AG04449 (cell line): ENCODE measurements around the gene SSTR3.

Experiments
- CTCF ChIA-PET: fragments of 350-600 bp; formaldehyde crosslinking; extraction: SDS; loops from one replicate; lab custom pipeline; 2021; ENCODE audit warnings: antibody characterized with exemption; lab: Yijun Ruan, JAX
- POLR2A ChIA-PET: fragments of 400-600, 350-600 bp; formaldehyde crosslinking; extraction: SDS; loops from one replicate; lab custom pipeline; 2020; ENCODE audit warnings: antibody characterized with exemption, inconsistent platforms; lab: Yijun Ruan, JAX
- DNase-seq: peaks from one replicate; pipeline ENCODE4 v3.0.0-alpha.2; 2010; ENCODE audit warnings: low read depth, low spot score
- H3K4me3 ChIP-seq: 2 replicates; pipeline ENCODE4 v1.5.1; 2011; ENCODE audit warnings: low read depth, mild to moderate bottlenecking, control low read depth, low read length
- TF ChIP-seq, protein P1 (sequence below): IDR thresholded peaks from one replicate; pipeline ENCODE4 v1.5.1; 2011; ENCODE audit warnings: mild to moderate bottlenecking, moderate library complexity, low read length, control low read depth, inconsistent platforms; ENCODE audit not compliant: insufficient read depth; ENCODE audit errors: missing control alignments

The SSTR3 gene

DNA sequence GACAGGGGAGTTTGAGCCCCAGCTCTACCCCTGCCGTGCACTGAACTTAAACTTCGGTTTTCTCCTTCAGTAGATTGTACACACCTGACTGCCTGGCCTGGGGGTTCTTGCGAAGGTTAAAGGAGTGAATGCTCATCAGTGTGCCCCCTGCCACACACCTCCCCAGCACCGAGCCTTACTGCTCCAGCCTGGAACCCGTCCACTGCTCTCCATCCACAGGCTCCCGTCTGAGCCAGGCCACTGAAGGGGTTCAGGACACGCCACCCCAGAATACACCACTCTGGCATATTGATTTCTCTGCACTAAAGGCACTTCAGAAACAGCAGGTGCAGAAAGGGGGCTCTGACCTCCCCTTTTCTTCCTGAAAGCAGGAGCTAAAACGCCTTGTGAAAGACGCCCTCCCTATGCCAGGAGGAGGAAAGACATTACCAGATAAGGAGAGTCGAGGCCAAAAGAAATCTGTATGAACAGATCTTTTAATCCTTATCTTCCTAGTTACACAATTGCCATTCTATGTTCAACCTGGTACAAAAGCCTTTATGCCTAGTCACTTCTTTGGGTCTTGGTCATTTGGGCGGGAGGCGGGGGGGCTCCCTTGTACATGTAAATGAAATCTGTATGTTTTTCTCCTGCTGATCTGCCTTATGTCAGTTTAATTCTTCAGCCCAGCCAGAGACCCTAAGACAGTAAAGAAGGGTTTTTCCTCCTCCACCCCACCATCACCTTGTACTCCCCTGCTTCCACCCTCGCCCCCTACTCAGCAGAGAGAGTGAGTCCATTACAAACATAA is 1.9 kb upstream of the SSTR3 start:
- ChIA-PET POLR2A (no interaction called here), CTCF (interaction anchor here (6.8 kb wide), 1 partner anchor 14 kb away, joined by 61 read pairs; no protein-coding TSS in a partner anchor)
- H3K4me3 ChIP-seq = no peak overlapping the region
- TF ChIP-seq, protein P1, sequence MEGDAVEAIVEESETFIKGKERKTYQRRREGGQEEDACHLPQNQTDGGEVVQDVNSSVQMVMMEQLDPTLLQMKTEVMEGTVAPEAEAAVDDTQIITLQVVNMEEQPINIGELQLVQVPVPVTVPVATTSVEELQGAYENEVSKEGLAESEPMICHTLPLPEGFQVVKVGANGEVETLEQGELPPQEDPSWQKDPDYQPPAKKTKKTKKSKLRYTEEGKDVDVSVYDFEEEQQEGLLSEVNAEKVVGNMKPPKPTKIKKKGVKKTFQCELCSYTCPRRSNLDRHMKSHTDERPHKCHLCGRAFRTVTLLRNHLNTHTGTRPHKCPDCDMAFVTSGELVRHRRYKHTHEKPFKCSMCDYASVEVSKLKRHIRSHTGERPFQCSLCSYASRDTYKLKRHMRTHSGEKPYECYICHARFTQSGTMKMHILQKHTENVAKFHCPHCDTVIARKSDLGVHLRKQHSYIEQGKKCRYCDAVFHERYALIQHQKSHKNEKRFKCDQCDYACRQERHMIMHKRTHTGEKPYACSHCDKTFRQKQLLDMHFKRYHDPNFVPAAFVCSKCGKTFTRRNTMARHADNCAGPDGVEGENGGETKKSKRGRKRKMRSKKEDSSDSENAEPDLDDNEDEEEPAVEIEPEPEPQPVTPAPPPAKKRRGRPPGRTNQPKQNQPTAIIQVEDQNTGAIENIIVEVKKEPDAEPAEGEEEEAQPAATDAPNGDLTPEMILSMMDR = no peak
- DNase-seq = no peak

DNA sequence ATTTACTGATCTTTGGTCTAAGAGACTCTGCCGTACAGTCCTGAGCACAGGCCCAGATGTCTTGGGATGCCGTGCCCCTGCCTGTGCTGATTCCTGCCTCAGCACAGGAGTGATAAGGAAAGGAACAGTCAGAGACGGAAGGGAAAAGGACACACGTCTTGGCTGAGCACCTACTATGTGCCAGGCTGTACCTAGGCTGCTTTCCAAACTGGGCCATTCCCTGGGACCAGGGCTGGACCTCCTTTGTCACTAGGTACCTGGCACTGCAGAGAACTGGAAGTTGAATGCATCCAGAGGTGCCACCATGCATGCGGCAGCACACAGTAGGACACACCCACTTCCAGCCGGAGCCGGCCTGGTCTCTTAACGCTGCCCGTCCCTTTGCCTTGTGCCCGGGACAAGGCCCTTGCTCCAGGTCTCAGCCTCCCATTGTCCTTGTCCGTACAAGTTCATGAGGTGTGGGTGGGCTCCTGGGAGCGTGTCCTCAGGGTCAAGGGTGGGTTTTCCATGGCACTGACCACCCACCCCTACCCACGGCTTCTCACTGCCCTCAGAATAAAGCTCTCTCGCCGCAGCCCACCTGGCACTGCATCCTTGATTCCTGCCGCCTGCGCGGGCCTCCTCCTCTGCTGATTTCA is 1.1 kb upstream of the SSTR3 start:
- ChIA-PET CTCF (interaction anchor here (6.8 kb wide), 1 partner anchor 13 kb away, joined by 61 read pairs; no protein-coding TSS in a partner anchor), POLR2A (no interaction called here)
- DNase-seq = no peak
- H3K4me3 ChIP-seq = no peak overlapping the region
- TF ChIP-seq, protein P1 = no peak

- H3K4me3 ChIP-seq = no peak overlapping the region
- no peak for DNase-seq
- CTCF ChIA-PET = interaction anchor here (6.8 kb wide), 1 partner anchor 12 kb away, joined by 61 read pairs; no protein-coding TSS in a partner anchor
- POLR2A ChIA-PET = no interaction called here
- TF ChIP-seq, protein P1 = no peak
Measured at GRCh38 chr22:37211866-37212173, 457 bp downstream of the SSTR3 start.

DNA sequence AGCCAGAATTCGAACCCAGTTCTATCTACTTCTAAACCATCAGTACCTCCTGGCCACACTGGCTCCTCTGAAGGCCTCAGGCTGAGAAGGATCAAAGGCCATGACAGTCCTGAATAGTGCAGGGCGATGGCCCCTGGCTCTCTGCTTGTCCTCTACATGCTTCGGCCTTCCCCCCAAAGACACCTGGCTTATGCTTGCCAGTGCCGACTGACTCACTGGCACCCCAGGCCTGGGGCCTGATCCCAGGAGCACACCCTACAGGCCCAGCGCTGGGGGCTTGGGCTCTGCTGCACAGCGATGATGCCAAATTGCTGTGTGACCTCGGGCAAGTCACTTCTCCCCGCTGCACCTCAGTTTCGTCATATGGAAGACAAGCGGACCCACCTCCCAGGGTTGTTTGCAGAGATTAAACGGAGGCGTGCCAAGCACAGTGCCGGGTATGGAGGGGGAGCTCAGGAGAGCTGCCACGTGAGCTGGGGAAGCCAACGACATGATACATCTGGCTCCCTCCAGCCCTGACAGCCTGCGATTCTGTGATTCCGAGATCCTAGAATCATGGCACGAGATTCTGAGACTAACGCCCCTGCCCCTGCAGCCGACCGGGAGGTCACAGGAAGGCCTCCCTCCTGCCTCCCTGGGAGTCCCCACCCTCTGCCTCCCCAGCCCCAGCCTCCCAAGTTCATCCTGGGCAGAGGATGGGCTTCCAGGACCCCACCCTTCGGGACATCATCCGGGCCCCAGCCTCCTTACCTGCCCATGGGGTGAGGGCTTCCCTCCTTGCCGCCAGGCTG is 1.0 kb downstream of the SSTR3 start:
- TF ChIP-seq, protein P1 = no peak
- POLR2A ChIA-PET = no interaction called here
- H3K4me3 ChIP-seq = no peak overlapping the region
- CTCF ChIA-PET = interaction anchor here (1.9 to 6.8 kb wide), 2 partner anchors 11 to 44 kb away, joined by 7 to 61 read pairs; no protein-coding TSS in a partner anchor
- no peak for DNase-seq

GRCh38 chr22:37210041-37210803 is 2.1 kb downstream of the SSTR3 start:
- H3K4me3 ChIP-seq = no peak overlapping the region
- TF ChIP-seq, protein P1 = no peak
- DNase-seq = no peak
- ChIA-PET POLR2A (no interaction called here), CTCF (interaction anchor here (1.1 to 6.8 kb wide), 4 partner anchors 7 to 45 kb away, joined by 4 to 61 read pairs (median 6); no protein-coding TSS in a partner anchor)
